Karpas-422 (cell line): Measurements from ENCODE around the gene ZNRF3. TPM values are rescaled to one million over a fixed set of nuclear protein-coding genes. Genes with fewer than 3 reads are reported as not detected.

Experiments
- DNase-seq: peaks from one replicate; pipeline ENCODE4 v3.0.0-alpha.2; 2015
- H2AFZ ChIP-seq: fragments of 200-600 bp; sonication (generic); 2 replicates; pipeline ENCODE4 v1.6.1; 2014; ENCODE audit warnings: antibody characterized with exemption, low read length, mixed read lengths
- H3K27ac ChIP-seq: fragments of 200-600 bp; sonication (generic); 2 replicates; pipeline ENCODE4 v1.5.1; 2014; ENCODE audit warnings: mild to moderate bottlenecking, low read length, moderate library complexity
- H3K27me3 ChIP-seq: fragments of 200-600 bp; sonication (generic); 2 replicates; pipeline ENCODE4 v1.6.1; 2014; ENCODE audit warnings: low read length, mixed read lengths
- H3K36me3 ChIP-seq: fragments of 200-600 bp; sonication (generic); 2 replicates; pipeline ENCODE4 v1.6.1; 2014; ENCODE audit warnings: low read length, mixed read lengths; ENCODE audit not compliant: insufficient read depth
- H3K4me1 ChIP-seq: fragments of 200-600 bp; sonication (generic); 2 replicates; pipeline ENCODE4 v1.6.1; 2014; ENCODE audit warnings: mild to moderate bottlenecking, low read length, mixed read lengths
- H3K4me2 ChIP-seq: fragments of 200-600 bp; sonication (generic); 2 replicates; pipeline ENCODE4 v1.6.1; 2014; ENCODE audit warnings: low read length, low read depth, mild to moderate bottlenecking; ENCODE audit not compliant: poor library complexity, severe bottlenecking
- H3K4me3 ChIP-seq: fragments of 200-600 bp; sonication (generic); 2 replicates; pipeline ENCODE4 v1.5.1; 2014; ENCODE audit warnings: mild to moderate bottlenecking, antibody characterized with exemption, low read length, mixed read lengths
- H3K79me2 ChIP-seq: fragments of 200-600 bp; sonication (generic); 2 replicates; pipeline ENCODE4 v1.6.1; 2014; ENCODE audit warnings: mild to moderate bottlenecking, low read length, mixed read lengths
- H3K9ac ChIP-seq: fragments of 200-600 bp; sonication (generic); 2 replicates; pipeline ENCODE4 v1.6.0; 2014; ENCODE audit warnings: low read length
- H3K9me2 ChIP-seq: fragments of 200-600 bp; sonication (generic), shearing (Covaris generic); replicated peaks from 2 replicates; pipeline ENCODE4 v1.6.0; 2014; ENCODE audit warnings: mild to moderate bottlenecking, low read length, moderate library complexity; ENCODE audit not compliant: insufficient read depth
- H3K9me3 ChIP-seq: fragments of 300-700, 200-600 bp; sonication (generic); 2 replicates; pipeline ENCODE4 v1.6.1; 2014; ENCODE audit warnings: low read length, mixed read lengths
- H4K20me1 ChIP-seq: fragments of 200-600 bp; sonication (generic); 2 replicates; pipeline ENCODE4 v1.6.1; 2014; ENCODE audit warnings: mild to moderate bottlenecking, antibody characterized with exemption, low read length, low read depth; ENCODE audit not compliant: insufficient read depth
- small RNA-seq: library from RNA; depleted of rRNA; stranded (forward); fragments of <200 nt; gene quantifications from one replicate; pipeline ENCODE3, GENCODE V24; 2014
- total RNA-seq: library from RNA; depleted of rRNA; stranded (reverse); fragments of >200 nt; shearing (Covaris generic); gene quantifications from 2 replicates; pipeline ENCODE4 v1.2.3, GENCODE V29; 2014; ENCODE audit warnings: low replicate concordance; rRNA removed

The ZNRF3 gene
- total RNA-seq, 1 experiment from 2014 or later = 0.19 TPM

- H3K79me2 ChIP-seq = no peaks in the 10 kb centered on the region
- no peaks in the 10 kb centered on the region for H3K27me3 ChIP-seq
- H3K9ac ChIP-seq = no peak overlapping the region
- no peaks in the 10 kb centered on the region for H3K9me2 ChIP-seq
- H3K36me3 ChIP-seq = no peaks in the 10 kb centered on the region
- no peaks in the 10 kb centered on the region for H4K20me1 ChIP-seq
- no peak overlapping the region for H3K4me2 ChIP-seq
- H3K4me3 ChIP-seq = no peak overlapping the region
- H3K27ac ChIP-seq = no peak overlapping the region
- H2AFZ ChIP-seq = no peak overlapping the region
- no peaks in the 10 kb centered on the region for H3K9me3 ChIP-seq
- peaks cover 30% of the 10 kb centered on the region for H3K4me1 ChIP-seq
- no peak for DNase-seq
These were observed 222.1 kb downstream of the ZNRF3 start for GRCh38 chr22:29105468-29105867.

- H3K4me3 ChIP-seq = no peak overlapping the region
- no peak overlapping the region for H3K9ac ChIP-seq
- no peak overlapping the region for H3K4me2 ChIP-seq
- no peaks in the 10 kb centered on the region for H3K79me2 ChIP-seq
- peaks cover 25% of the 10 kb centered on the region for H3K4me1 ChIP-seq
- H4K20me1 ChIP-seq = no peaks in the 10 kb centered on the region
- H3K27ac ChIP-seq = no peak overlapping the region
- no peaks in the 10 kb centered on the region for H3K9me2 ChIP-seq
- H3K36me3 ChIP-seq = no peaks in the 10 kb centered on the region
- H3K9me3 ChIP-seq = no peaks in the 10 kb centered on the region
- DNase-seq = no peak
- no peak overlapping the region for H2AFZ ChIP-seq
- H3K27me3 ChIP-seq = no peaks in the 10 kb centered on the region
These were observed 223.5 kb downstream of the ZNRF3 start for GRCh38 chr22:29106839-29107238.

Small RNA genes within 50 kb of the gene (small RNA-seq; reads per million reads assigned to genes)
- gene Z93930.1 = not detected

Other genes starting within 250 kb of the ZNRF3 start
- gene TTC28, start 203.7 kb upstream of the ZNRF3 start, total RNA-seq = 11.2 and 12.4 TPM in 2 replicates
- gene CHEK2, start 141.8 kb upstream of the ZNRF3 start, total RNA-seq = 31.7 and 36.2 TPM in 2 replicates
- gene HSCB, start 141.5 kb upstream of the ZNRF3 start, total RNA-seq = 20.7 and 24.1 TPM in 2 replicates
- 17.4 and 26.1 TPM in 2 replicates for gene CCDC117, start 110.9 kb upstream of the ZNRF3 start, total RNA-seq
- 121 and 187 TPM in 2 replicates for gene XBP1, start 83.0 kb upstream of the ZNRF3 start, total RNA-seq
- not detected in 2 replicates for gene C22orf31, start 178.3 kb downstream of the ZNRF3 start, total RNA-seq
- gene KREMEN1, start 189.5 kb downstream of the ZNRF3 start, total RNA-seq = not detected in 2 replicates